PC-3 (cell line): Measurements from ENCODE around the gene VWA2. TPM values are rescaled to one million over a fixed set of nuclear protein-coding genes. Genes with fewer than 3 reads are reported as not detected.

Experiments used
- ATAC-seq: fragments of 200-7000 bp; cut with Tn5 transposase; 2 replicates; pipeline ENCODE4 v1.9.1; 2020; ENCODE audit warnings: mild to moderate bottlenecking, moderate library complexity
- BruUV-seq: library from RNA; stranded (reverse); fragments of 400-500 nt; replicated peaks from 2 replicates; lab custom pipeline; 2021; lab: Mats Ljungman, UMichigan
- CTCF ChIA-PET: fragments of 300-600 bp; sonication (Branson Sonifier 250); formaldehyde crosslinking; loops from one replicate; lab custom pipeline; 2022; ENCODE audit warnings: antibody characterized with exemption; lab: Charles Lee
- POLR2A ChIA-PET: fragments of 300-600 bp; sonication (Branson Sonifier 250); formaldehyde crosslinking; loops from one replicate; lab custom pipeline; 2022; ENCODE audit warnings: antibody characterized with exemption; ENCODE audit not compliant: unreplicated experiment; lab: Charles Lee
- DNase-seq: peaks from one replicate; pipeline ENCODE4 v3.0.0-alpha.2; 2015
- H2AFZ ChIP-seq: fragments of 300-600 bp; sonication (generic); 2 replicates; pipeline ENCODE4 v1.6.0; 2016; ENCODE audit warnings: antibody characterized with exemption, low read length
- H3F3A ChIP-seq: fragments of 300-600 bp; sonication (generic); one replicate; pipeline ENCODE4 v1.6.0; 2017; ENCODE audit warnings: antibody characterized with exemption, low read length, control low read depth, mild to moderate bottlenecking; ENCODE audit not compliant: unreplicated experiment
- H3K27ac ChIP-seq: fragments of 300-600 bp; sonication (generic); 2 replicates; pipeline ENCODE4 v1.5.1; 2016; ENCODE audit warnings: mild to moderate bottlenecking, low read length
- H3K27me3 ChIP-seq: fragments of 300-600 bp; sonication (generic); 2 replicates; pipeline ENCODE4 v1.6.1; 2016; ENCODE audit warnings: low read length, mixed read lengths
- H3K36me3 ChIP-seq: fragments of 300-600 bp; sonication (generic); 2 replicates; pipeline ENCODE4 v1.6.1; 2016; ENCODE audit warnings: low read depth, mixed run types, low read length, mixed read lengths
- H3K4me1 ChIP-seq: fragments of 300-600 bp; sonication (generic); 2 replicates; pipeline ENCODE4 v1.5.1; 2016; ENCODE audit warnings: low read length; ENCODE audit not compliant: insufficient read depth
- H3K4me2 ChIP-seq: fragments of 300-600 bp; sonication (generic); 2 replicates; pipeline ENCODE4 v1.6.0; 2016; ENCODE audit warnings: low read length
- H3K4me3 ChIP-seq: fragments of 300-600 bp; sonication (generic); 2 replicates; pipeline ENCODE4 v1.5.1; 2016; ENCODE audit warnings: mild to moderate bottlenecking, low read length, mixed read lengths
- H3K79me2 ChIP-seq: fragments of 300-600 bp; sonication (generic); 2 replicates; pipeline ENCODE4 v1.6.1; 2017; ENCODE audit warnings: low read length, mixed read lengths
- H3K9ac ChIP-seq: fragments of 300-600 bp; sonication (generic); 2 replicates; pipeline ENCODE4 v1.6.0; 2016; ENCODE audit warnings: mild to moderate bottlenecking, low read length
- H3K9me2 ChIP-seq: fragments of 300-600 bp; sonication (generic); replicated peaks from 2 replicates; pipeline ENCODE4 v1.6.1; 2016; ENCODE audit warnings: mixed run types, low read length, mixed read lengths
- H3K9me3 ChIP-seq: fragments of 300-600 bp; sonication (generic); 2 replicates; pipeline ENCODE4 v1.6.1; 2016; ENCODE audit warnings: low read length, mixed read lengths
- H4K20me1 ChIP-seq: fragments of 300-600 bp; sonication (generic); 2 replicates; pipeline ENCODE4 v1.6.1; 2016; ENCODE audit warnings: low read length, mixed read lengths
- EZH2 ChIP-seq: fragments of 300-600 bp; sonication (generic); IDR thresholded peaks from one replicate; pipeline ENCODE4 v1.6.1; 2017; ENCODE audit warnings: antibody characterized with exemption, mild to moderate bottlenecking, low read length; ENCODE audit not compliant: unreplicated experiment
- EZH2phosphoT487 ChIP-seq: fragments of 300-600 bp; sonication (generic); IDR thresholded peaks from 2 replicates; pipeline ENCODE4 v1.6.1; 2018; ENCODE audit warnings: mild to moderate bottlenecking, antibody characterized with exemption, low read length, borderline replicate concordance
- intact Hi-C: fragments of 100-400 bp; cut with micrococcal nuclease; formaldehyde crosslinking; loops from 2 replicates; pipeline ENCODE4 v1.9.0; 2023
- total RNA-seq: library from RNA; depleted of rRNA; stranded (reverse); fragments of >200 nt; gene quantifications from 2 replicates; pipeline ENCODE4 v1.2.3, GENCODE V29; 2014
- TF ChIP-seq, protein P1 (sequence below): fragments of 300-600 bp; sonication (generic); conservative IDR thresholded peaks from 2 replicates; pipeline ENCODE4 v1.5.1; 2017; ENCODE audit warnings: antibody characterized with exemption, low read depth, mild to moderate bottlenecking, low read length

Gene VWA2
- total RNA-seq, 1 experiment from 2014 or later, result not detected

DNA sequence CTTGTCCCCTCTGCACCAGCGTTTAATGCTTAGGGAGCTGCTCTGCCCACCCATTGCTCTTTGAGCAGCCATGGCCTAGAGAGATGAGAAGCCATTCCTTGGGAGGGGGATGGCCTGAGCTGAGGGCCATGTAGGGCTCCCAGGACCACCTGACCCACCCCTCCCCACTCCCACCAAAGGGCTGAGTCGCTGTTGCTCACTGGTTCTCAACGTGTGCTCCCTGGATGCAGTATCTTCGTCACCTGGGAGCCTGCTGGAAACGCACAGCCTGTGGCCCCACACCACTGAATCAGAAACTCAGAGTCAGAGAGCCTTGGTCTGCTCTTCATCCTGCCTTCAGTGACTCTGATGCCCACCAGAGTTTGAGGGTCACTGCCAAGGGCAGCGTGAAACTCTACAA is 37.0 kb downstream of the VWA2 start:
- H3K79me2 ChIP-seq, result no peaks in the 10 kb centered on the region
- H3K9me2 ChIP-seq, result no peaks in the 10 kb centered on the region
- ChIA-PET CTCF (no interaction called here), POLR2A (no interaction called here)
- DNase-seq, result no peak
- no peaks in the 10 kb centered on the region for H3K9me3 ChIP-seq
- intact Hi-C loops, result no loop called here
- no peaks in the 10 kb centered on the region for H4K20me1 ChIP-seq
- BruUV-seq, result no TSS peak
- no peak overlapping the region for H3K4me3 ChIP-seq
- no peak overlapping the region for H2AFZ ChIP-seq
- H3K27me3 ChIP-seq, result no peaks in the 10 kb centered on the region
- H3K4me2 ChIP-seq, result no peak overlapping the region
- H3K9ac ChIP-seq, result no peak overlapping the region
- no peak overlapping the region for H3K27ac ChIP-seq
- H3F3A ChIP-seq, result no peaks in the 10 kb centered on the region
- no peaks in the 10 kb centered on the region for H3K36me3 ChIP-seq
- H3K4me1 ChIP-seq, result peaks cover 14% of the 10 kb centered on the region
- no peak for ATAC-seq
- TF ChIP-seq EZH2 (no peak), EZH2phosphoT487 (no peak)
- TF ChIP-seq, protein P1, sequence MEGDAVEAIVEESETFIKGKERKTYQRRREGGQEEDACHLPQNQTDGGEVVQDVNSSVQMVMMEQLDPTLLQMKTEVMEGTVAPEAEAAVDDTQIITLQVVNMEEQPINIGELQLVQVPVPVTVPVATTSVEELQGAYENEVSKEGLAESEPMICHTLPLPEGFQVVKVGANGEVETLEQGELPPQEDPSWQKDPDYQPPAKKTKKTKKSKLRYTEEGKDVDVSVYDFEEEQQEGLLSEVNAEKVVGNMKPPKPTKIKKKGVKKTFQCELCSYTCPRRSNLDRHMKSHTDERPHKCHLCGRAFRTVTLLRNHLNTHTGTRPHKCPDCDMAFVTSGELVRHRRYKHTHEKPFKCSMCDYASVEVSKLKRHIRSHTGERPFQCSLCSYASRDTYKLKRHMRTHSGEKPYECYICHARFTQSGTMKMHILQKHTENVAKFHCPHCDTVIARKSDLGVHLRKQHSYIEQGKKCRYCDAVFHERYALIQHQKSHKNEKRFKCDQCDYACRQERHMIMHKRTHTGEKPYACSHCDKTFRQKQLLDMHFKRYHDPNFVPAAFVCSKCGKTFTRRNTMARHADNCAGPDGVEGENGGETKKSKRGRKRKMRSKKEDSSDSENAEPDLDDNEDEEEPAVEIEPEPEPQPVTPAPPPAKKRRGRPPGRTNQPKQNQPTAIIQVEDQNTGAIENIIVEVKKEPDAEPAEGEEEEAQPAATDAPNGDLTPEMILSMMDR, result no peak

DNA sequence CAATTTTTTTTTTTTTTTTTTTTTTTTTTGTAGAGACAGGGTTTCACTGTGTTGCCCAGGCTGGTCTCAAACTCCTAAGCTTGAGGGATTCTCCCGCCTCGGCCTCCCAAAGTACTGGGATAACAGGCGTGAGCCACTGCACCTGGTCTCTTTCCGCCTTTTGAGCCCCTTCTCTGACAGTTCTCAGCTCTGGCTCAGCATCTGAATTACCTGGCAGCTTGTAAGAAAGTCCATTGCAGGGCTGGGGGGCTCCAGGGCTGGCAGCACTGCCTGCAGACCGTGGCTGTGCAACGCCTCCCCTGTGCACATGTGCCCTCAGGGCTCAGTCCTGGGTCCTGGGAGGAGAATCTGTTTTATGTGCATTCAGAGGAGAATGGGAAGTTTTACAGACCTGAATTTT is 37.6 kb downstream of the VWA2 start:
- Histone ChIP-seq H4K20me1 (no peaks in the 10 kb centered on the region), H3K4me2 (no peak overlapping the region), H3F3A (no peaks in the 10 kb centered on the region), H3K27me3 (no peaks in the 10 kb centered on the region), H3K4me1 (peaks cover 8% of the 10 kb centered on the region), H3K27ac (no peak overlapping the region), H3K36me3 (no peaks in the 10 kb centered on the region), H3K9me3 (no peaks in the 10 kb centered on the region), H3K9ac (no peak overlapping the region), H3K79me2 (no peaks in the 10 kb centered on the region), H3K9me2 (no peaks in the 10 kb centered on the region), H3K4me3 (no peak overlapping the region), H2AFZ (no peak overlapping the region)
- ChIA-PET POLR2A (no interaction called here), CTCF (no interaction called here)
- DNase-seq (no peak), ATAC-seq (no peak)
- TF ChIP-seq, protein P1, result no peak
- no peak for TF ChIP-seq EZH2phosphoT487
- TF ChIP-seq EZH2, result no peak
- intact Hi-C loops, result no loop called here
- BruUV-seq, result no TSS peak

- ChIA-PET POLR2A (no interaction called here), CTCF (no interaction called here)
- Histone ChIP-seq H3K4me1 (no peaks in the 10 kb centered on the region), H3K9me2 (no peaks in the 10 kb centered on the region), H3K9ac (no peak overlapping the region), H3K79me2 (no peaks in the 10 kb centered on the region), H3K4me3 (no peak overlapping the region), H3K27ac (no peak overlapping the region), H2AFZ (no peak overlapping the region), H3K9me3 (no peaks in the 10 kb centered on the region), H4K20me1 (no peaks in the 10 kb centered on the region), H3K27me3 (no peaks in the 10 kb centered on the region), H3K4me2 (no peak overlapping the region), H3F3A (no peaks in the 10 kb centered on the region), H3K36me3 (no peaks in the 10 kb centered on the region)
- intact Hi-C loops, result no loop called here
- no peak for TF ChIP-seq EZH2
- no TSS peak for BruUV-seq
- ATAC-seq (no peak), DNase-seq (no peak)
Measured at GRCh38 chr10:114278140-114278883, 39.3 kb downstream of the VWA2 start.
